Keratinocyte (primary cell): ENCODE measurements around the gene ACTR1B. TPM values are rescaled to one million over a fixed set of nuclear protein-coding genes. Genes with fewer than 3 reads are reported as not detected.

Experiments used
- DNase-seq: peaks from one replicate; pipeline ENCODE4 v3.0.0-alpha.2; 2011; ENCODE audit warnings: low read depth, missing footprints, low spot score
- FAIRE-seq: peaks from 2 replicates; lab custom pipeline; 2011; peaks lifted over from hg19 to GRCh38; lab: Jason Lieb, UNC
- H2AFZ ChIP-seq: 2 replicates; pipeline ENCODE4 v1.6.0; 2012; ENCODE audit warnings: low read length, control low read depth, inconsistent platforms; ENCODE audit not compliant: control insufficient read depth
- H3K27ac ChIP-seq: 2 replicates; pipeline ENCODE4 v1.5.1; 2011; ENCODE audit warnings: low read length; ENCODE audit not compliant: control insufficient read depth, insufficient read depth
- H3K27me3 ChIP-seq: 3 replicates; pipeline ENCODE4 v1.6.0; 2011; ENCODE audit warnings: low read length; ENCODE audit not compliant: control insufficient read depth, insufficient read depth; ENCODE audit errors: extremely low read depth
- H3K36me3 ChIP-seq, 2 experiments: 2 replicates in 1 of 2; 3 replicates in 1 of 2; pipeline ENCODE4 v1.5.1; 2011; ENCODE audit warnings: low read length in 2 of 2, mild to moderate bottlenecking in 1 of 2; ENCODE audit not compliant: control insufficient read depth in 2 of 2, insufficient read depth in 2 of 2; ENCODE audit errors: extremely low read depth in 1 of 2
- H3K4me1 ChIP-seq: 3 replicates; pipeline ENCODE4 v1.5.1; 2011; ENCODE audit warnings: low read length; ENCODE audit not compliant: control insufficient read depth, insufficient read depth; ENCODE audit errors: extremely low read depth
- H3K4me2 ChIP-seq: 3 replicates; pipeline ENCODE4 v1.6.0; 2011; ENCODE audit warnings: low read depth, low read length; ENCODE audit not compliant: control insufficient read depth, insufficient read depth; ENCODE audit errors: extremely low read depth
- H3K4me3 ChIP-seq, 3 experiments: fragments of 200-600 bp in 1 of 3; sonication (generic) in 1 of 3; 2 replicates in 2 of 3; 3 replicates in 1 of 3; pipeline ENCODE4 v1.5.1; 2011 to 2016; ENCODE audit warnings: low read length in 3 of 3, mild to moderate bottlenecking in 3 of 3, control low read depth in 2 of 3, inconsistent platforms in 1 of 3, low read depth in 1 of 3, mixed read lengths in 1 of 3, mixed run types in 1 of 3, moderate library complexity in 1 of 3; ENCODE audit not compliant: control insufficient read depth in 2 of 3, insufficient read depth in 2 of 3; ENCODE audit errors: extremely low read depth in 1 of 3
- H3K79me2 ChIP-seq: 2 replicates; pipeline ENCODE4 v1.6.0; 2012; ENCODE audit warnings: low read length; ENCODE audit not compliant: control insufficient read depth, insufficient read depth
- H3K9ac ChIP-seq: 3 replicates; pipeline ENCODE4 v1.6.0; 2011; ENCODE audit warnings: low read length; ENCODE audit not compliant: control insufficient read depth, insufficient read depth; ENCODE audit errors: extremely low read depth
- H3K9me1 ChIP-seq: 3 replicates; pipeline ENCODE4 v1.6.0; 2011; ENCODE audit warnings: low read length; ENCODE audit not compliant: control insufficient read depth, insufficient read depth; ENCODE audit errors: extremely low read depth
- H3K9me3 ChIP-seq: 2 replicates; pipeline ENCODE4 v1.5.1; 2012; ENCODE audit warnings: low read depth, low read length; ENCODE audit not compliant: control insufficient read depth
- H4K20me1 ChIP-seq: 3 replicates; pipeline ENCODE4 v1.6.0; 2011; ENCODE audit warnings: low read length; ENCODE audit not compliant: control insufficient read depth, insufficient read depth; ENCODE audit errors: extremely low read depth
- CTCF ChIP-seq, 3 experiments: IDR thresholded peaks in 1 of 3; conservative IDR thresholded peaks in 1 of 3; optimal IDR thresholded peaks in 1 of 3; 2 replicates in 2 of 3; 3 replicates in 1 of 3; pipeline versions ENCODE3 to v1.5.1; 2011; ENCODE audit warnings: low read length in 3 of 3, mild to moderate bottlenecking in 3 of 3, moderate library complexity in 2 of 3, control low read depth in 1 of 3, inconsistent platforms in 1 of 3; ENCODE audit not compliant: insufficient read depth in 2 of 3; ENCODE audit errors: extremely low read depth in 1 of 3
- EZH2 ChIP-seq: IDR thresholded peaks from one replicate; pipeline ENCODE4 v1.6.1; 2012; ENCODE audit warnings: inconsistent platforms, mild to moderate bottlenecking, low read length, moderate library complexity
- dilution Hi-C: fragments of 300-500 bp; cut with MboI; formaldehyde crosslinking; loops from one replicate; pipeline ENCODE4 v1.7.0; 2020; ENCODE audit warnings: low sequenced_read_pairs; ENCODE audit not compliant: extremely low pct_ligation_motif_present
- polyA plus RNA-seq, 5 experiments: library from polyadenylated mRNA; depleted of rRNA in 3 of 5; stranded (reverse) in 3 of 5; stranded (forward) in 1 of 5; unstranded in 1 of 5; fragments of >200 nt; gene quantifications; 1 replicate in 1 of 5; 2 replicates in 3 of 5; 3 replicates in 1 of 5; pipeline versions ENCODE4 v1.2.1 to v1.2.3, GENCODE V29; 2011 to 2012; ENCODE audit warnings: missing spikeins in 2 of 5, low read depth in 1 of 5, low replicate concordance in 1 of 5

Gene ACTR1B
- polyA plus RNA-seq, 1 donor (not counting 4 experiments of a cell fraction or from before 2014, with no cell fraction given) = 20.6 TPM

GRCh38 chr2:97659256-97660043 is 4.4 kb downstream of the ACTR1B start:
- Histone ChIP-seq H3K27ac (no peak overlapping the region), H2AFZ (no peak overlapping the region), H3K27me3 (no peaks in the 10 kb centered on the region), H3K9ac (no peak overlapping the region), H3K36me3 (peaks cover 13 to 21% of the 10 kb centered on the region in 2 experiments), H3K4me3 (no peak overlapping the region), H4K20me1 (no peaks in the 10 kb centered on the region), H3K9me1 (no peaks in the 10 kb centered on the region), H3K4me1 (peaks cover 9% of the 10 kb centered on the region), H3K79me2 (peaks cover 26% of the 10 kb centered on the region), H3K4me2 (no peak overlapping the region), H3K9me3 (no peaks in the 10 kb centered on the region)
- DNase-seq (no peak), FAIRE-seq (no peak)
- dilution Hi-C loops = no loop called here
- TF ChIP-seq CTCF (optimal IDR thresholded peaks at IDR 0.05 in 1 of 3, IDR thresholded peaks at IDR 0.05 in 1 of 3, conservative IDR thresholded peaks at IDR 0.05 in 1 of 3; ENCODE audit: extremely low read depth in 1 of 3, insufficient read depth in 2 of 3, low read length in 3 of 3) = no peak
- TF ChIP-seq EZH2 = no peak

- Histone ChIP-seq H3K27ac (no peak overlapping the region), H3K4me1 (peaks cover 9% of the 10 kb centered on the region), H3K36me3 (peaks cover 16 to 23% of the 10 kb centered on the region in 2 experiments), H3K9ac (no peak overlapping the region), H3K4me2 (no peak overlapping the region), H3K9me1 (no peaks in the 10 kb centered on the region), H3K4me3 (no peak overlapping the region), H2AFZ (no peak overlapping the region), H3K79me2 (peaks cover 26% of the 10 kb centered on the region), H4K20me1 (no peaks in the 10 kb centered on the region), H3K27me3 (no peaks in the 10 kb centered on the region), H3K9me3 (peaks cover 2% of the 10 kb centered on the region)
- FAIRE-seq (no peak), DNase-seq (no peak)
- TF ChIP-seq EZH2 (no peak), CTCF (optimal IDR thresholded peaks at IDR 0.05 in 1 of 3, IDR thresholded peaks at IDR 0.05 in 1 of 3, conservative IDR thresholded peaks at IDR 0.05 in 1 of 3; ENCODE audit: extremely low read depth in 1 of 3, insufficient read depth in 2 of 3, low read length in 3 of 3) (no peak)
- dilution Hi-C loops = no loop called here
Measured at GRCh38 chr2:97658691-97659157, 5.1 kb downstream of the ACTR1B start.
